DLD1 (cell line): Measurements from ENCODE around the gene DGKI.

ENCODE experiments used
- in situ Hi-C: cut with HindIII; loops from 2 replicates; pipeline ENCODE4 v1.10.0; 2017; ENCODE audit warnings: low sequenced_read_pairs

The DGKI gene

GRCh38 chr7:137563981-137564380 is 282.8 kb downstream of the DGKI start:
- in situ Hi-C loops, result no loop called here

- in situ Hi-C loops, result no loop called here
These were observed 299.3 kb downstream of the DGKI start for GRCh38 chr7:137547485-137547884.

GRCh38 chr7:137546671-137547070 is 300.1 kb downstream of the DGKI start:
- in situ Hi-C loops, result no loop called here

- in situ Hi-C loops, result no loop called here
These were observed 300.8 kb downstream of the DGKI start for GRCh38 chr7:137546009-137546408.

- in situ Hi-C loops, result no loop called here
These were observed 301.6 kb downstream of the DGKI start for GRCh38 chr7:137545059-137545716.

- in situ Hi-C loops, result no loop called here
These were observed 302.2 kb downstream of the DGKI start for GRCh38 chr7:137544453-137545058.

- in situ Hi-C loops, result no loop called here
These were observed 307.6 kb downstream of the DGKI start for GRCh38 chr7:137539111-137539715.

GRCh38 chr7:137538361-137538762 is 308.4 kb downstream of the DGKI start:
- in situ Hi-C loops, result no loop called here

GRCh38 chr7:137535579-137535978 is 311.2 kb downstream of the DGKI start:
- in situ Hi-C loops, result no loop called here

- in situ Hi-C loops, result no loop called here
These were observed 315.1 kb downstream of the DGKI start for GRCh38 chr7:137531671-137532070.

- in situ Hi-C loops, result no loop called here
These were observed 319.1 kb downstream of the DGKI start for GRCh38 chr7:137527634-137528033.

- in situ Hi-C loops, result no loop called here
These were observed 323.6 kb downstream of the DGKI start for GRCh38 chr7:137523171-137523570.

GRCh38 chr7:137521451-137521850 is 325.3 kb downstream of the DGKI start:
- in situ Hi-C loops, result no loop called here

- in situ Hi-C loops, result no loop called here
These were observed 326.8 kb downstream of the DGKI start for GRCh38 chr7:137519947-137520346.

- in situ Hi-C loops, result no loop called here
These were observed 327.5 kb downstream of the DGKI start for GRCh38 chr7:137519181-137519691.

GRCh38 chr7:137513091-137513490 is 333.7 kb downstream of the DGKI start:
- in situ Hi-C loops, result no loop called here

- in situ Hi-C loops, result no loop called here
These were observed 339.7 kb downstream of the DGKI start for GRCh38 chr7:137507096-137507495.

- in situ Hi-C loops, result no loop called here
These were observed 340.7 kb downstream of the DGKI start for GRCh38 chr7:137506031-137506430.

GRCh38 chr7:137501562-137501961 is 345.2 kb downstream of the DGKI start:
- in situ Hi-C loops, result no loop called here

- in situ Hi-C loops, result no loop called here
These were observed 353.9 kb downstream of the DGKI start for GRCh38 chr7:137492889-137493288.

GRCh38 chr7:137489880-137490279 is 356.9 kb downstream of the DGKI start:
- in situ Hi-C loops, result no loop called here

GRCh38 chr7:137488038-137488437 is 358.7 kb downstream of the DGKI start:
- in situ Hi-C loops, result no loop called here
